GM18861 (cell line): ENCODE measurements around the gene DIDO1.

Experiments used
- ATAC-seq: cut with Tn5 transposase; IDR thresholded peaks from one replicate; pipeline ENCODE4 v1.9.1; 2021; ENCODE audit not compliant: unreplicated experiment

DIDO1 gene

DNA sequence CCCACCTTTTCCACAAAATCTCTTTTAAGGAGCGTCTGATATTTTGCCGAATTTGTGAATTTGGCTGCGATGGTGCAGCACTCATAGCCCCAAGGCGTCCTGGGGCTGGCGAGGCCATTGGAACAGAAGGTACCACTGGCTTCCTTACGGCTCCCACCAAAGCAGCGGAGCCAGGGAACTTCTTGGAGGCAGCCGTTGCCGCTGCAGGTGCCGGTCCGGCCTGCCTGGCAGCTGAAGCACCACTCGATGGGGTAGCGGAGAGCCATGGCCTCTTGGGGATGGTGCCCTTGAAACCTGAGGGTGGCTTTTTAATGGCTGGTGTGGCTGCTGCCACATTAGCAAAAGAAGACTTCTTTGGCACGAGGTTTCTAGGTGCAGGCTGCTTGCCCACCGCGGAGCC, 29.8 kb downstream of the DIDO1 start:
- ATAC-seq = no peak

DNA sequence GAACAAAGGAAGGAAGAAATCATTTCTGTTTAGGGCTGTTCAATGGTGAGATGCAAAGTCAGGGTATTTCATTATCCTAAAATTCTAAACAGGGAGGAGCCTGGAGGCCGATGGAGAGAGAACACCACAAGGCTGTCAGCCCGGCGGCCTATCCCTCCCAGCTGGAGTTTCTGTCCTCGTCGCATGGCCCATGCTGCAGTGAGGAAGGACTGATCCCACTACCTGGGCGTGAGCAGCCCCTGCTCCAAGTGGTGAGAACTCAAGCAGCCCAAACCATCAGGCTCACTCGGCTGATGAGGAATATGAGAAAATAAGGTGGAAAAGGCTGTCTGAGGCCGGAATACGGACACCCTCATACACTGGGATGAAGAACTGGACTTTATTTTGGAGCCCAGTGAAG, 30.8 kb downstream of the DIDO1 start:
- ATAC-seq = no peak

DNA sequence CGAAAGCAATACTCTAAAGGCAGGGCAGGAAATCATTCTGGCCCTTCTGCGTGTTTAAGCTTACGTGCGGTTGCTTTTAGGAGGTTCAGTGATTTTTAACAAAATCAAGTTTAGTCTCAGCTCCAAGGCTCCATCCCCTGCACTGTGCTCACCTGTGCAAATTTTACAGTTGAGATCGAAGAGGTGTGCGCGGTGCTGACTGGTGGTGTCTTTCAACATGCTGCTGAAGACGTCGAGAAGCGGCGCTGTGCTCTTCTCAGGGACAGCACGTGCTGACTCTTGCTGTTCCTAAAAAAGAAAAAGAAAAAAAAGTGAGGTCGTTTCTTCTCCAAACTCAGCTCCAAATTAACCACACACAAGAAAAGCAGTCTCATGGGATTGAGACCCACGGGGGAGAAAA, 32.0 kb downstream of the DIDO1 start:
- no peak for ATAC-seq

GRCh38 chr20:62893700-62894099, 32.6 kb downstream of the DIDO1 start:
- no peak for ATAC-seq

GRCh38 chr20:62892348-62893304, 33.7 kb downstream of the DIDO1 start:
- no peak for ATAC-seq

DNA sequence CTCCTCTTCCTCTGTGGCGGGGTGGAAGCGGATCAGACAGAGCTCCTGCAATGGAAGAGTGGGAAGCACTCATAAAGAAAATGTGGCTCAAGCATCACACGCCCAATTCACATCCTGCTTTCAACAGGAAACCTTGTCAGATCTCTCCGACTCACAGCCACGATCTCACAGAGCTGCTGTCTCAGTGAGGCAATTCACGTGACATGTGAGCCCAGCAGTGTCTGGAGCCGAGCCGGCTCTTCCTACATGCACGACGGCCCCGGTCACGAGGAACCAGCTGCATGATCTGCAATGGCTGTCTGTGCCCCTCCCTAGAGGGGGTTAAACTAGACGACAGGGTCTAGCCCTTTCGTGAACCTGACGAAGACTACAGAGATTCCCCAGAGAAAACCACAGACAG, 35.2 kb downstream of the DIDO1 start:
- no peak for ATAC-seq

DNA sequence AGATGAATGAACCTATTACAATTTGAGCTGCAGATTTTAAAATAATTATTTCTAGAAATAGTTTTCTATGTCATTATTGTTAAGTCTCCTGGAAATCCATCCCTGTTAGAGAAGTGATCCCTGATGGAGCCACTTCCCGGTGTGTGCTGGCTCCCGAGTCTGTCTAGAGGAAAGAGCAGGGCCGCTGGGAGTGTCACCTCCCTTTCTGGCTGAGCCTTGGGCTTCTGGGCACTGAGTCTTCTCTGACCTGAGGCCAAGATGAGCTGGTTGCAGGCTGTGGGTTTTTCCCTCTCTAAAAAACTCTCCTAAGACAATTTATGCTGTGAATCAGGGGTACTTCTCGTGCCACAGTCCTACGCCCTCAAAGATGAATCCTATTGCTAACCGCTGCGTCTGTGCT, 35.9 kb downstream of the DIDO1 start:
- no peak for ATAC-seq

- no peak for ATAC-seq
Observed at GRCh38 chr20:62889871-62890270, 36.4 kb downstream of the DIDO1 start.

- ATAC-seq = no peak
Observed at GRCh38 chr20:62889411-62889810, 36.9 kb downstream of the DIDO1 start.

- ATAC-seq = no peak
Observed at GRCh38 chr20:62888910-62889309, 37.4 kb downstream of the DIDO1 start.

DNA sequence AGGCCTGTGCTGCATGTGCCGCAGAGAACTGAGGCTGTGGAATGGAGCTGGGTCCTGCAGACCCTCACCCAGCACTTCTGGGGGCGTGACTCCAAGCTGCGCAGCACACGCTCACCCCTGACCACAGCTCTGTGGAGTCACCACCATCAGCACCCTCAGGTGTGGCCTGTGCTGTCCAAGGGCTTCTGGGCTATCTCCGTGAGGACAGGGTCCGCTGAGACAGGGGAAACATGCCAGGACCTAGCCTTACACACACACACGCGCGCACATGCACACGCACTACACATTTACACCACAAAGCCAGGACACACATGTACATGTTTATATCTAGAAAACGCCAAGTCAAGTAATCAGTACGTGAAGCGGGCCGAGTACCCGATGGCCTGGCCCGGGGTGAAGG, 37.9 kb downstream of the DIDO1 start:
- ATAC-seq = no peak

- ATAC-seq = no peak
Observed at GRCh38 chr20:62887860-62888239, 38.5 kb downstream of the DIDO1 start.

DNA sequence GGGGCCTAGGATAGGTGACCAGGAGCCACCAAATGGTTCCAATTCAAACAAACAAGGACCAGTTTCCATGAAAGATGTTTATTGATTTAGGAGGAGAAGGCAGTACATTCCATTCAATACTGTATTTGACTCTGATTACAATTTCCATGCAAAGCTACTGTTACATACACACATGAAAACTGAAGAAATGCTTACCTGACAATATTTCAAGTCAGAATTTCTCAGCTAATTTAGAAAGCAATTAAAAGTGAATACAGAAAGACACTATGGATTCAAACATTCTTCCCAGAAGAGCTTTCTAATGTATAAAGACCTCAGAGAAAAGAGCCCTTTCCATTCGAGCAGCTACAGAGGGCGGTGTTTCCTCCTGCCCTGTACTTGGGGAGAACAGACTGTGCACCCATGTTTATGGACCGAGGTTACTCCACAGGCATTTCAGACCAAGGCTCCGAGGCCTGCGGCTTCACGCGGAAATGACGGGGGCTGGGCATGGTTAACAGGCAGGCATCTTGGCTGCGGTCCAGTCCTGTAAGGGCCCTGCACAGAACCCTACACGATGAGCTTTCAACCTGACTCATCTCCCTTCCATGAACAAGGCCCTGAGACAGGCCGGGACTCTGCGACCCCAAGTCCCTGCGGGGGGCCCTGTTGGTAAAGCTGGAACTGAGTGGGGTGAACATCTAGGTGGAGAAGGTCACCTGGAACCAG, 39.0 kb downstream of the DIDO1 start:
- ATAC-seq = no peak

DNA sequence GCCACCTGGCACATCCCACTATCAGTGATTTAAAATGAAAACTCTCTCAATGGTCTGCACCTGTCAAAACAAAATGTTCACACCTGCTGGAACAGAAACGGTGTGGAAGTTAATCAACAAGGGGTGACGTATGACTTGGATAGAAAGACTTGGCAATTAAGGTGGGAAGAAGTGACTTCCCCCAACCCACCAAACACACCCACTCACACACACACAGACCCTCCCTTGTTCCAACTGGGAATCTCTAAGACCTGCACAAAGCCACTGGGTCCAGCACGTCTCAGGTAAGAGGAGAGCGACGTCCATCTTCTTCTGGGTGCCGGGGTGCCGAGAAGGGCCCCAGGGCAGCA, 39.6 kb downstream of the DIDO1 start:
- ATAC-seq = no peak

- no peak for ATAC-seq
Observed at GRCh38 chr20:62885896-62886708, 40.2 kb downstream of the DIDO1 start.

GRCh38 chr20:62885046-62885895, 41.0 kb downstream of the DIDO1 start:
- no peak for ATAC-seq

DNA sequence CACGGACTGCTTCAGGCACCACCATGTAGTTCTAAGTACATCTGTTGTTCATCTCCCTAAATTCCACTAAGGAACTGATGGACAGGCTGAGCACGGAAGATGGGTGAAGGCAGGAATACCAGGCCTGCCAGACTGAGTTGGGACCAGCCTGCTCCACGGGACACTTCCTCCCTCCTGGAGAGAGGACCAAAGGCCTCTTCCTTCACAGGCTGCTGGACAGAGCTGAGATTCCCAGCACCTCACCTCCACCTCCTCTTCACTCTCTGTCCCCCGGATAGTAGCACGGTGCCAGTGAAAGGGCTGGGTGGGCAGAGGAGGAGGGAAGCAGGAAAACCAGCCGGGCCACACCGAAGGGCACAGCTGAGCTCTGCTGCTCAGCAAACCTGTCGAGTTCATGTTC, 41.7 kb downstream of the DIDO1 start:
- no peak for ATAC-seq

GRCh38 chr20:62882426-62882825, 43.9 kb downstream of the DIDO1 start:
- ATAC-seq = no peak

- no peak for ATAC-seq
Observed at GRCh38 chr20:62881662-62882395, 44.5 kb downstream of the DIDO1 start.
